Stimulated activated CD8-positive, alpha-beta memory T cell treated with anti-CD3 and anti-CD28 coated beads, Interleukin-15, amount 100 ng/mL, for 1 hour (primary cell): Measurements from ENCODE around the gene OSBPL10.
"Not testable (repeated sequence)": the region's sequence is repeated elsewhere in the genome, so short reads cannot be mapped to it uniquely, and the experiment has no call there.

Experiments used
- DNase-seq: peaks from one replicate; pipeline ENCODE4 v3.0.0-alpha.2; 2020; ENCODE audit warnings: low read depth

The OSBPL10 gene

GRCh38 chr3:31992995-31993394 is 11.9 kb upstream of the OSBPL10 start:
- DNase-seq = not testable (repeated sequence)

- DNase-seq = no peak
Observed at GRCh38 chr3:31988271-31988670, 7.2 kb upstream of the OSBPL10 start.

DNA sequence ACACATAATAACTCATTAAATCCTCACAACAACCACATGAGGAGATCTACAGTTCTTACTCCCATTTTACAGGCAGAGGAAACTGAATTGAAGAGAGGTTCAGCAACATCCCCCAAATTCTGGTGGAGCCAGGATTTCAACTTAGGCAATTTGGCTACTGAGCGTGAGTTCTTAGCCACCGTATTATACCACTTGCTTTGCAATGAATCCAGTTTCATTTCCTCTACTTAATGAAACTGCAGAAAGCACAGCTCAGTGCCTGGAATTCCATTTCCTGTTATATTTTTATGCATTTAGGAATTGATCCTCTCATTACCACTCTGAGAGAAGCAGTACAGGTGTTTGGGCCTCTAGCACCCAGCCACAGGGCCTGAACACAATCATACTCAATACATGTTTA is 4.8 kb upstream of the OSBPL10 start:
- no peak for DNase-seq

GRCh38 chr3:31984321-31984720 is 3.3 kb upstream of the OSBPL10 start:
- no peak for DNase-seq

- no peak for DNase-seq
Observed at GRCh38 chr3:31980530-31981205, 394 bp downstream of the OSBPL10 start.

DNA sequence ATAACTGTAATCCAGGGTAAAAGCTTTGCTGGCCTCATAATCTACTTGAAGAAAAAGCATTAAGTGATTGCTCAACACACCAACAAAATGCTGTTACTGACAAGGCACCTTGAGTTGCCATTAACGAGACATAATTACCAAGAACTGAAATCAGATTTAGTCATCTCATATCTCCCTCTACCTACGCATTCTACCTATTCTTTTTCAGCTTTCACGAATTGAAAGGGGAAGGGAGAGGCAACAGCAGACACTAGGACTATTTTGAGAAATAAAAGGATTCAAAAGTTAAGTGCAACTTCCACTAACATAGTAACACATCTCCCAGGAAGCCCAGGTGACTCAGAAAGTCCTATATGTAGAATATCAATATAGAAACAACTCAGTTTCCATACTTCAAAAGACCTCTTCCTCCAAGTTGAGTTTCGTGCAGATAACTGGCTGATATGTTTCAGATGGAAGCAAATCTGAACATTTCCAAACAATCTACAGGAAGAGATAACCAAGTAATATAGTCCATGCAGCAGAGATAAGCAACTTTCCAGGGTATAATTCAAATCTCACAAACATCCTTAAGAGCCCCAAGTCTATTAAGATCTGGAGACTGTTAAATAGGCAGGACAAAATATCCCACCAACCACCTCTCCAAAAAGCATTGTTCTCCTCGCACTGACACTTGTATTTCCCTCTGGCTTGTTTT is 1.9 kb downstream of the OSBPL10 start:
- DNase-seq = no peak

- DNase-seq = no peak
Observed at GRCh38 chr3:31978553-31978952, 2.5 kb downstream of the OSBPL10 start.

DNA sequence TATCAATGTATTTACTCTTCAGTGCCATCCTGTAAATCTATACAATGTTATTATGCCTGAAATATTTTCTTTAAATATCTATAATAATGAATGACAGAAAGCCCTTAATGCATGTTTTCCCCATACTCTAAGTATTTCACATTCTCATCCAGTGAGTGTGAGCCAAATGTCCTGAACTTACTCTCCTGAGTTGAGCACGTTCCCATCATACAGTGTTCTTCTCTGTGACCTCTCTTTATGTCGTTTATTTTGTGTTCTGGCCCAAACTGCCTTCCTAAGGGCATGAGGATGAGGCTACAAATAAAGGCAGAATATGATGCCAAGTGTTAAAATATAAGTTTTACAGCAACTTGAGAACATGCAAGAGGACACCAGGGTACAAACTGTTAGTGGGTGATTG is 3.3 kb downstream of the OSBPL10 start:
- DNase-seq = no peak

DNA sequence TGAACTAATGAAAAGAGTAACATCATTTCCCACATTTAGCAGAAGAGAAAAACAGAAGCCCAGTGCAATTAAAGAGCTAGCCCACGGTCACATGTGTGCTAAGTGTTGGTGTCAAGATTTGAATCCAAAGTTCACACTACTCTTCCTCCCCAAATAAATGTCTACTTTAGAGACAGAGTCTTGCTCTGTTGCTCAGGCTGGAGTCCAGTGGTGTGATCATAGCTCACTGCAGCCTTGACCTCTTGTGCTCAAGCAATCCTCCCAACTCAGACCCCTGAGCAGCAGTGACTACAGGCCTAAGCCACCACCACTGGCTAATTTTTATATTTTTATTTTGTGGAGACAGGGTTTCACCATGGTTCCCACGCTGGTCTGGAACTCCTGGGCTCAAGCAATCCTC is 4.8 kb downstream of the OSBPL10 start:
- no peak for DNase-seq

DNA sequence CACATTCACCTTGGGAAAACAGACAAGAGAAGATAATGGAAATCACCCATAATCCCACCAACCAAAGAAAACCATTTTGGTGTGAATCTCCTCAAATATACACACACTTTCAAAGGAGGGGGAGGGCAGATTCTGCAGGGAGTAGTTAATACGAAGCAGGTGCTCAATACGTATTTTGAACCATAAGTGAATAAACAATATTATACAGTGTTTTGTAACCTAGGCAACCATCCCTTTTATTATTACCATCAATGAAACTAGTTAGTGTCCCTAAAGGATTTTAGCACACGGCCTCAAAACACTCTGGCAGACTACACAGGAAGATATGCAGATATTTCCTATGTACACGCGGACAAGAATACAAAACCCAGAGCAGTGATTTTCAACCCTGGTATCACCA is 6.1 kb downstream of the OSBPL10 start:
- no peak for DNase-seq

- DNase-seq = no peak
Observed at GRCh38 chr3:31974471-31974870, 6.6 kb downstream of the OSBPL10 start.

DNA sequence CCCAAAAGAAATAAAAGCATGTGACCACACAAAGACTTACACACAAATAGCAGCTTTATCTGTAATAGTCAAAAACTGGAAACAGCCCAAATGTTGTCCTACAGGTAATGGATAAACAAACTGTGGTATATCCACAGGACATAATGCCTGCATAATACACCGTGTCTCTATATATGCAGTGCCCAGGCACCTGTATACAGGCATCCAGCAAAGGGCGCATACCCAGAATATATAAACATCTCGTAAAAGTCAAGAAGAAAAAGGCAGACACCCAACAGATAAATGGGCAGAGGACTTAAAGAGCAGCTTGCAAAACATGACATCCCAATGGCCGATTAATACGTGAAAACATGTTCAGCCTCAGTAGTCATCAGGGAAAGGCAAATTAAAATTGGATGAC is 7.2 kb downstream of the OSBPL10 start:
- DNase-seq = no peak

DNA sequence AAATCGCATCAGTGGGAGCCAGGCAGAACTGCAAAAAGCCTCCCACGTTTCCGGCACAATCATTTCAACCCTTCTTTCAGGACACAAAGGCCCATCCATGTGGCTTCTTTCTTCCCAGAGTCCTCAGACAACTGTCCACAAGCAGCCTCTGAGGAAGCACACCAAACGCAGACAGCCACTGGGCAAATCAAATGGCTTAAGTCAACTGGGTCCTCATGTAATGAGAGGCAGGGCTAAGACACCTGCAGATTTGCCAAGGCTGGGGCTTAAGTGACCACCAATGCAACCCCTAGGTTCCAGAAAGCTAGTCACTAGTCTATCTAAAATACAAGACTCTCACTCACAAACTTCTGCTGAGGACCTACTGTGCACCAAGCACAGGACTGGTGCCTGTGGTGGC is 8.0 kb downstream of the OSBPL10 start:
- DNase-seq = no peak

DNA sequence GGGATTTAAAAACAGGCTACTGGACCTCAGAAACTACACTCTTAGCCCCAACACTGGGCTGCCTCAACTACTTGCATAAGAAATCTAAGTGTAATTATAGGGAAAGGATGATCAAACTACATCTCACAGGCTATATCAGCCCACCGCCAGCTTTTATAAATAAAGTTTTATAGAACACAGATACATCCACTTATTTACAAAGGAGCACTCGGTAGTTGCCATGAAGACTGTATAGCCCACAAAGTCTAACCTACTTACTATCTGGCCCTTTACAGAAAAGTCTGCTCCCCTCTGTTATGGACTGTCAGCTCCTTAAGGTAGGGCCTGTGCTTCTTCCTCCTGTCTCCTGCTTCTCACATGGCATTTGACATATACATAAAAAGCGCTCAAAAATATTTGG is 9.5 kb downstream of the OSBPL10 start:
- no peak for DNase-seq

GRCh38 chr3:31968927-31969418 is 12.1 kb downstream of the OSBPL10 start:
- no peak for DNase-seq

- no peak for DNase-seq
Observed at GRCh38 chr3:31968369-31968926, 12.6 kb downstream of the OSBPL10 start.

DNA sequence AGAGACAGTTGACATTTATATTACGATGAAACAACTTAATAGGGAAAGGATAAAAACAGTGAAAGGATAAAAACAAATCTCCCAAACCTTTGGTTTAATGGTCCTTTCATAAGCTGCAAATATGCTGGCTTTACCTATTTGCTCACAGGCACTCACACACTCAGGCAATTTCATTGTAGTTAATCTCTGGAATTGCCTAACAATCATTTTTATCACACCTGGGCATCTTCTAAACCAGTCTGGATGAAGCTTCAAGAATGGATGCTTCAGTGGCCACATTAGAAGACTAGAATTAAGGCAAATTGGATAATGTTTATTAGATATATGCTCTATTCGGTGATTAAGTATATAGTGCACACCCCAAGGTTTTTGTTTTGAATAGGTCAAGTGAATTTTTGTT is 13.5 kb downstream of the OSBPL10 start:
- DNase-seq = no peak

- no peak for DNase-seq
Observed at GRCh38 chr3:31966978-31967591, 14.0 kb downstream of the OSBPL10 start.

GRCh38 chr3:31962801-31963205 is 18.3 kb downstream of the OSBPL10 start:
- no peak for DNase-seq

DNA sequence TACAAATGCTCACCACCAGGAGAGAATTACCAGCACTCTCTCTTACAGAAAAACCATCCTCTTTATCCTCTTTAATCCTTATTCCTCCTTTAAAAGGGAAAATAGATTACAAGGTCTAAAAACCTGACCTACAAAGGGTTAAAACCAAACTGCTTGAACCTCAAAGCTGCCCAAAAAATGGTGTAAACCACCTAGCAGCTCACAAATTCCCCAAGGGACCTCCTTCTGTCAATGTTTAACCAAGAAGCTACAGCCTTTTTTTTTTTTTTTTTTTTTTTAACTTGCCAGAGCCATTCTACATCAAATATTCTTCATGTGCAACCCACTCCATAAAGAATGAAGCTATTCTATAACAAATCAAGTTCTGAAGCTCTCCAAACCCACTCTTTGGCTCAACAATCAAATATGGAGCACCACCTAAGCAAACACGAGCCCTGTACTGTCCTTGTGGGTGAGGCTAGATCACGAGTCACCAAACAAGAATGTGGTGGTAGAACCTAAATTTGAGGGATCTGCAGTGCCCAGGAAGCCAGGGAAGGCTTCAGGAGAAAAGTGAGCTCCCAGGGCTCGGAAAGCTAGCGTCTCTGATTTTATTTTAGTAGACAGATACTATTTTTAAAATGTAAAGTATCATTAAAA is 20.1 kb downstream of the OSBPL10 start:
- DNase-seq = no peak

DNA sequence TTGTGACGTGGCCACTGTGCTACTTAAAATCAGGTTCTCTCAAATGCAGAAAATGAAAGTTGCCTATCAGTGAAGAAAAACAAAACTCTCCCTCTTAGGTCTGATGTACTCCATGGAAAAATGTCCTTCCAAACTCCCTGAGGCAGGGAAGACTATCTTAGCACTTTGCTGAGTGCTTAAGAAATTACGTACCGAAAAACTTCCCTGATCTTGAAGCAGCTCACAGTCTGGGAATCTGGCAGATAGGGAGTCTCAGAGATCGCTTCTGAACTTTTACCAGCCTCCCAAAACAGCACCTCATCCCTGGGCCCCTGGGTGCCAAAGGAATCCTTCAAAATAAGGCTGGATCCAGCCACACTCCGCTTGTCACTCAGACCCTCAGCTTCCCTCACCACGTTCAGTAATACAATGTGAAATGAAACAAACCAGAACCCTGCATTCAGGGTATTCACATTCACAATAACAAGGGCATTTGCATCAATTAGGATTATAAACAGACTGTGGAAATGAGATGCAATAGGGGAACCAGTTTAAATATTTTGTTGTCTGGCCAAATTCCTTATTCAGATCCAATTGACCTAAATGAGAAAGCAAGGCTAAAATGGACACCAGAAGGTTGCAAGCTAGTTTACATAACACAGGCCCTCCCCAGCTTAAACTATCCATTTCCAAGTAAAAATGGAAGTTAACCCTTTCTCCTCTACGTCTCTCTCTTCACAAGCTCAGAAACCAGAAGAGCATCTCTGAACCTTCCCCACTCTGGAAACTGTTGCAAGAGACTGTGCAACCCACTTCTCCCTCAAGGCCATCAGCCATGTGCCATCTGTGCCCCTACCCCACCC is 20.9 kb downstream of the OSBPL10 start:
- no peak for DNase-seq

- DNase-seq = no peak
Observed at GRCh38 chr3:31959251-31959650, 21.8 kb downstream of the OSBPL10 start.
